K562 (cell line): Measurements from ENCODE around the gene ZDHHC14. TPM values are rescaled to one million over a fixed set of nuclear protein-coding genes. Genes with fewer than 3 reads are reported as not detected.

Experiments used
- ATAC-seq: fragments of 200-7000 bp; cut with Tn5 transposase; 3 replicates; pipeline ENCODE4 v1.9.1; 2020; ENCODE audit warnings: moderate library complexity
- BruUV-seq: library from RNA; stranded (reverse); fragments of 400-500 nt; replicated peaks from 2 replicates; lab custom pipeline; 2021; lab: Mats Ljungman, UMichigan
- CTCF ChIA-PET: fragments of 300-600 bp; formaldehyde crosslinking; extraction: SDS; loops from one replicate; lab custom pipeline; 2021; ENCODE audit warnings: low intra/inter-chr PET ratio; lab: Yijun Ruan, JAX
- POLR2A ChIA-PET: fragments of 300-600, 350-650 bp; sonication (Branson Sonifier 250); formaldehyde crosslinking; extraction: SDS; loops from one replicate; lab custom pipeline; 2021; ENCODE audit warnings: antibody characterized with exemption, inconsistent platforms; lab: Yijun Ruan, JAX
- DNase-seq, 4 experiments: peaks; one replicate each; pipeline versions ENCODE4 v3.0.0 to v3.0.0-alpha.2; 2011 to 2018; ENCODE audit warnings: low spot score in 3 of 4, mixed read lengths in 3 of 4; ENCODE audit errors: extremely low read depth in 1 of 4
- FAIRE-seq: peaks from 2 replicates; lab custom pipeline; 2011; peaks lifted over from hg19 to GRCh38; lab: Jason Lieb, UNC
- H2AFZ ChIP-seq: 2 replicates; pipeline ENCODE4 v1.6.0; 2011; ENCODE audit warnings: low read depth, low read length, control low read depth, inconsistent platforms
- H3K27ac ChIP-seq: fragments of 200-600 bp; 3 replicates; pipeline ENCODE4 v1.8.0; 2011; ENCODE audit warnings: low read depth, mild to moderate bottlenecking, control low read depth, inconsistent platforms, low read length, moderate library complexity, mixed read lengths; ENCODE audit errors: extremely low read depth
- H3K27me3 ChIP-seq, 2 experiments: fragments of 300-600 bp in 1 of 2; 2 replicates in 1 of 2; 3 replicates in 1 of 2; pipeline versions ENCODE4 v1.6.0 to v1.8.0; 2011; ENCODE audit warnings: inconsistent platforms in 2 of 2, low read length in 2 of 2, mild to moderate bottlenecking in 1 of 2, mixed read lengths in 1 of 2, moderate library complexity in 1 of 2; ENCODE audit not compliant: control insufficient read depth in 2 of 2, insufficient read depth in 2 of 2
- H3K36me3 ChIP-seq: fragments of 300-600 bp; 3 replicates; pipeline ENCODE4 v1.8.0; 2011; ENCODE audit warnings: mild to moderate bottlenecking, low read length, inconsistent platforms; ENCODE audit not compliant: control insufficient read depth, insufficient read depth
- H3K4me1 ChIP-seq, 2 experiments: fragments of 200-600 bp in 1 of 2; replicated peaks in 1 of 2; 2 replicates in 1 of 2; 3 replicates in 1 of 2; pipeline versions ENCODE4 v1.5.1 to v1.8.0; 2011; ENCODE audit warnings: inconsistent platforms in 2 of 2, low read length in 2 of 2, mild to moderate bottlenecking in 1 of 2, mixed read lengths in 1 of 2, moderate library complexity in 1 of 2; ENCODE audit not compliant: control insufficient read depth in 2 of 2, insufficient read depth in 2 of 2
- H3K4me2 ChIP-seq: 2 replicates; pipeline ENCODE4 v1.6.1; 2011; ENCODE audit warnings: low read length, control low read depth, inconsistent platforms, mixed read lengths; ENCODE audit not compliant: insufficient read depth
- H3K4me3 ChIP-seq: fragments of 200-600 bp; sonication (generic), shearing (Covaris generic); 2 replicates; pipeline ENCODE4 v1.5.1; 2016; ENCODE audit warnings: control low read depth, inconsistent platforms
- H3K79me2 ChIP-seq: fragments of 200-600 bp; 3 replicates; pipeline ENCODE4 v1.8.0; 2011; ENCODE audit warnings: low read length, inconsistent platforms; ENCODE audit not compliant: control insufficient read depth, insufficient read depth
- H3K9ac ChIP-seq, 2 experiments: 2 replicates each; pipeline versions ENCODE4 v1.6.0 to v1.6.1; 2011; ENCODE audit warnings: low read depth in 2 of 2, low read length in 2 of 2, control low read depth in 1 of 2, inconsistent platforms in 1 of 2, mild to moderate bottlenecking in 1 of 2, mixed read lengths in 1 of 2; ENCODE audit not compliant: insufficient read depth in 1 of 2
- H3K9me1 ChIP-seq: one replicate; pipeline ENCODE4 v1.6.0; 2011; ENCODE audit warnings: inconsistent platforms, mild to moderate bottlenecking, low read length, moderate library complexity; ENCODE audit not compliant: control insufficient read depth, insufficient read depth
- H3K9me3 ChIP-seq: replicated peaks from 2 replicates; pipeline ENCODE4 v1.5.1; 2011; ENCODE audit warnings: low read depth, low read length, inconsistent platforms; ENCODE audit not compliant: control insufficient read depth, insufficient read depth
- H4K20me1 ChIP-seq: replicated peaks from 2 replicates; pipeline ENCODE4 v1.6.1; 2011; ENCODE audit warnings: low read length, inconsistent platforms, mixed read lengths; ENCODE audit not compliant: control insufficient read depth, insufficient read depth
- BRD4 ChIP-seq: fragments of 200-600 bp; sonication (generic); IDR thresholded peaks from 2 replicates; pipeline ENCODE4 v1.6.1; 2017; ENCODE audit warnings: inconsistent platforms
- COPS2 ChIP-seq: fragments of 450-650 bp; conservative IDR thresholded peaks from 2 replicates; pipeline ENCODE4 v1.6.1; 2016; ENCODE audit warnings: mild to moderate bottlenecking, moderate library complexity
- GATAD2A ChIP-seq: fragments of 450-650 bp; IDR thresholded peaks from 2 replicates; pipeline ENCODE4 v1.6.1; 2017
- HNRNPLL ChIP-seq: fragments of 200-400 bp; formaldehyde crosslinking; IDR thresholded peaks from 2 replicates; pipeline ENCODE4 v1.6.1; 2017; ENCODE audit warnings: low read length, low read depth, mild to moderate bottlenecking; ENCODE audit not compliant: poor library complexity, severe bottlenecking
- PHF8 ChIP-seq: fragments of 200-600 bp; sonication (generic); IDR thresholded peaks from 2 replicates; pipeline ENCODE4 v1.6.1; 2012; ENCODE audit warnings: mixed run types, mild to moderate bottlenecking, inconsistent platforms, low read length, moderate library complexity, borderline replicate concordance
- TFAM ChIP-seq: fragments of 250-450 bp; sonication (Bioruptor Pico); conservative IDR thresholded peaks from 2 replicates; pipeline ENCODE4 v1.5.0; 2021; ENCODE audit warnings: mild to moderate bottlenecking, moderate library complexity
- TOE1 ChIP-seq, 2 experiments: fragments of 450-650 bp in 1 of 2; sonication (generic) in 1 of 2; formaldehyde crosslinking in 1 of 2; IDR thresholded peaks; 2 replicates each; pipeline versions ENCODE4 v1.7.1 to v1.8.0; 2016 to 2022; ENCODE audit warnings: borderline replicate concordance in 2 of 2, mild to moderate bottlenecking in 2 of 2, antibody characterized with exemption in 1 of 2, inconsistent platforms in 1 of 2, low read depth in 1 of 2, missing genetic modification reagents in 1 of 2, moderate library complexity in 1 of 2
- WGBS: fragments of 100-300 bp; shearing (Covaris generic); methylation state at CpG from one replicate; pipeline ENCODE4 v1.1.6; 2016; ENCODE audit warnings: low coverage, mixed read lengths; ENCODE audit not compliant: insufficient coverage; ENCODE audit errors: missing lambda C conversion rate; 5-methylcytosine and 5-hydroxymethylcytosine counted together
- in situ Hi-C: fragments of 300-500 bp; cut with MboI; formaldehyde crosslinking; loops from 4 replicates; pipeline ENCODE4 v1.15.0; 2018; ENCODE audit warnings: inconsistent platforms, mixed read lengths
- intact Hi-C: fragments of 100-400 bp; cut with micrococcal nuclease; formaldehyde crosslinking; loops from 2 replicates; pipeline ENCODE4 v1.14.2; 2022
- polyA plus RNA-seq, 8 experiments: library from polyadenylated mRNA; depleted of rRNA in 4 of 8; stranded (reverse) in 5 of 8; unstranded in 3 of 8; fragments of >200 nt; fragmentation: Nextera tagmentation in 2 of 8; fragmentation: Illumina TruSeq in 1 of 8; extraction: Ambion mirVana in 2 of 8; extraction: Trizol in 1 of 8; gene quantifications; 2 replicates each; pipeline versions ENCODE4 v1.2.1 to v1.2.3, GENCODE V29; 2011 to 2014; ENCODE audit warnings: inconsistent platforms in 1 of 8, missing spikeins in 1 of 8
- total RNA-seq, 7 experiments: library from RNA; depleted of rRNA in 6 of 7; stranded (reverse); fragments of >200 nt in 6 of 7; fragmentation: Illumina TruSeq in 2 of 7; extraction: Trizol in 2 of 7; gene quantifications; 2 replicates each; pipeline versions ENCODE4 v1.2.1 to v1.2.3, GENCODE V29; 2011 to 2021; ENCODE audit warnings: low replicate concordance in 1 of 7
- TF ChIP-seq, protein P1 (sequence below): fragments of 250-450 bp; sonication (Bioruptor Pico); IDR thresholded peaks from 2 replicates; pipeline ENCODE4 v1.9.0; 2021; ENCODE audit warnings: mild to moderate bottlenecking, inconsistent platforms
- TF ChIP-seq, protein P2 (sequence below): IDR thresholded peaks from 2 replicates; pipeline ENCODE4 v1.6.1; 2014; ENCODE audit warnings: antibody characterized with exemption
- TF ChIP-seq, protein P3 (sequence below): fragments of 450-650 bp; IDR thresholded peaks from 2 replicates; pipeline ENCODE4 v1.6.1; 2014; ENCODE audit warnings: low read depth, mild to moderate bottlenecking, moderate library complexity, borderline replicate concordance

The ZDHHC14 gene
- total and polyA plus RNA-seq, 9 of the 15 experiments (the other 6 are each of a cell fraction or from before 2014, with no cell fraction given) = 0.92 to 23.1 (median 13.8) TPM

DNA sequence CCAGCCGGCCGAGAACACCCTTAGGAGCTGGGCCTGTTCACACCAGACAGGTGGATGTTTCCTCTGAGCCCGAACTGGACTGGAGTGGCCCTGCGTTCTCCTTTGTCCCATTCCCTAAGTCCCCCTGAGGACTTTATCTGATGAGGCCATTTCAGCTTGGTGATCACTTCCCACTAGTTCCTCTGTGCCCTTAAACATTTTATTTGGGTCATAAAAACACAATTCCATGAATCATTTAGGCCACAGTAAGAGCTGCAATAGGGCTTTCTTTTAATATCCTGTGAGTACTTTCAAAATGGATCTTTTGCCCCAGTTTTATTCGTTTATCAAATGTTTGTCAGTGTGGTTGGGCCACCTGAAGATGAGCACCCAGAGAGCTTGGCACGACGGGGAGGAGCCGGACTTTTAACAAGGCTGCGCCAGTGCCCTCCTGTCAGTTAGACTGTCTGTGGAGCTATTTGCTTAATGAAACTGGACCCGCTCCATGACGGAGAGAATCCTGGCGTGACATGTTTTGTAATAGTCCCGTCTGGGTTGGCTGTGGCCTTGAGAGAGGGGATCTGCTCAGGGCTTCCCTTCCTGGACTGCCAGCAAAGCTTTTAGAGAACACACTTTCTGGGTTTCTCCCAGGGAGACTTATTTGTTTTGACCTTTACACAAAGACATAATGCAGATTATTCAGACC is 53.5 kb downstream of the ZDHHC14 start:
- no peak for DNase-seq
- Histone ChIP-seq H4K20me1 (no peaks in the 10 kb centered on the region), H3K79me2 (peaks cover 13% of the 10 kb centered on the region; the same call in 2 of the 3 replicates), H2AFZ (no peak overlapping the region), H3K36me3 (no peaks in the 10 kb centered on the region; the same call in 2 of the 3 replicates), H3K27ac (no peak overlapping the region), H3K4me1 (peaks cover 10 to 16% of the 10 kb centered on the region in 2 experiments), H3K4me3 (no peak overlapping the region), H3K27me3 (no peaks in the 10 kb centered on the region), H3K9me3 (no peaks in the 10 kb centered on the region), H3K4me2 (no peak overlapping the region), H3K9ac (no peak overlapping the region), H3K9me1 (peaks cover 4% of the 10 kb centered on the region)
- CTCF ChIA-PET = no interaction called here
- POLR2A ChIA-PET = interaction anchor here (0.5 to 2.4 kb wide), 5 partner anchors 9 to 27 kb away, joined by 3 to 6 read pairs (median 3); no protein-coding TSS in a partner anchor
- no peak for TF ChIP-seq COPS2
- TF ChIP-seq TOE1 (IDR thresholded peaks at IDR 0.05; ENCODE audit: borderline replicate concordance) = no peak
- TF ChIP-seq TOE1 (CRISPR knock-in tag; IDR thresholded peaks at IDR 0.05; ENCODE audit: borderline replicate concordance, low read depth) = no peak
- TF ChIP-seq BRD4 = no peak
- TF ChIP-seq HNRNPLL = no peak
- TF ChIP-seq TFAM = no peak
- TF ChIP-seq, protein P1, sequence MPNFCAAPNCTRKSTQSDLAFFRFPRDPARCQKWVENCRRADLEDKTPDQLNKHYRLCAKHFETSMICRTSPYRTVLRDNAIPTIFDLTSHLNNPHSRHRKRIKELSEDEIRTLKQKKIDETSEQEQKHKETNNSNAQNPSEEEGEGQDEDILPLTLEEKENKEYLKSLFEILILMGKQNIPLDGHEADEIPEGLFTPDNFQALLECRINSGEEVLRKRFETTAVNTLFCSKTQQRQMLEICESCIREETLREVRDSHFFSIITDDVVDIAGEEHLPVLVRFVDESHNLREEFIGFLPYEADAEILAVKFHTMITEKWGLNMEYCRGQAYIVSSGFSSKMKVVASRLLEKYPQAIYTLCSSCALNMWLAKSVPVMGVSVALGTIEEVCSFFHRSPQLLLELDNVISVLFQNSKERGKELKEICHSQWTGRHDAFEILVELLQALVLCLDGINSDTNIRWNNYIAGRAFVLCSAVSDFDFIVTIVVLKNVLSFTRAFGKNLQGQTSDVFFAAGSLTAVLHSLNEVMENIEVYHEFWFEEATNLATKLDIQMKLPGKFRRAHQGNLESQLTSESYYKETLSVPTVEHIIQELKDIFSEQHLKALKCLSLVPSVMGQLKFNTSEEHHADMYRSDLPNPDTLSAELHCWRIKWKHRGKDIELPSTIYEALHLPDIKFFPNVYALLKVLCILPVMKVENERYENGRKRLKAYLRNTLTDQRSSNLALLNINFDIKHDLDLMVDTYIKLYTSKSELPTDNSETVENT (CRISPR knock-in tag) = no peak
- no peak for TF ChIP-seq GATAD2A
- TF ChIP-seq PHF8 = no peak
- TF ChIP-seq, protein P2, sequence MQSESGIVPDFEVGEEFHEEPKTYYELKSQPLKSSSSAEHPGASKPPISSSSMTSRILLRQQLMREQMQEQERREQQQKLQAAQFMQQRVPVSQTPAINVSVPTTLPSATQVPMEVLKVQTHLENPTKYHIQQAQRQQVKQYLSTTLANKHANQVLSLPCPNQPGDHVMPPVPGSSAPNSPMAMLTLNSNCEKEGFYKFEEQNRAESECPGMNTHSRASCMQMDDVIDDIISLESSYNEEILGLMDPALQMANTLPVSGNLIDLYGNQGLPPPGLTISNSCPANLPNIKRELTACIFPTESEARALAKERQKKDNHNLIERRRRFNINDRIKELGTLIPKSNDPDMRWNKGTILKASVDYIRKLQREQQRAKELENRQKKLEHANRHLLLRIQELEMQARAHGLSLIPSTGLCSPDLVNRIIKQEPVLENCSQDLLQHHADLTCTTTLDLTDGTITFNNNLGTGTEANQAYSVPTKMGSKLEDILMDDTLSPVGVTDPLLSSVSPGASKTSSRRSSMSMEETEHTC = no peak
- TF ChIP-seq, protein P3, sequence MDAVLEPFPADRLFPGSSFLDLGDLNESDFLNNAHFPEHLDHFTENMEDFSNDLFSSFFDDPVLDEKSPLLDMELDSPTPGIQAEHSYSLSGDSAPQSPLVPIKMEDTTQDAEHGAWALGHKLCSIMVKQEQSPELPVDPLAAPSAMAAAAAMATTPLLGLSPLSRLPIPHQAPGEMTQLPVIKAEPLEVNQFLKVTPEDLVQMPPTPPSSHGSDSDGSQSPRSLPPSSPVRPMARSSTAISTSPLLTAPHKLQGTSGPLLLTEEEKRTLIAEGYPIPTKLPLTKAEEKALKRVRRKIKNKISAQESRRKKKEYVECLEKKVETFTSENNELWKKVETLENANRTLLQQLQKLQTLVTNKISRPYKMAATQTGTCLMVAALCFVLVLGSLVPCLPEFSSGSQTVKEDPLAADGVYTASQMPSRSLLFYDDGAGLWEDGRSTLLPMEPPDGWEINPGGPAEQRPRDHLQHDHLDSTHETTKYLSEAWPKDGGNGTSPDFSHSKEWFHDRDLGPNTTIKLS = no peak
- in situ Hi-C loops = no loop called here
- intact Hi-C loops = no loop called here
- BruUV-seq = no TSS peak
- ATAC-seq = no peak
- WGBS = 88% methylated on average over 13 of the region's 13 CpGs
- no peak for FAIRE-seq
